GM06990 (cell line): ENCODE results near the gene EGFR.

Source experiments
- DNase-seq: peaks from one replicate; pipeline ENCODE4 v3.0.0-alpha.2; 2011; ENCODE audit not compliant: insufficient read length; ENCODE audit errors: extremely low read depth
- H3K27me3 ChIP-seq: replicated peaks from 2 replicates; pipeline ENCODE4 v1.6.0; 2011; ENCODE audit warnings: low read length; ENCODE audit not compliant: control insufficient read depth, insufficient read depth
- H3K36me3 ChIP-seq: 2 replicates; pipeline ENCODE4 v1.5.1; 2011; ENCODE audit warnings: low read length; ENCODE audit not compliant: control insufficient read depth, insufficient read depth
- H3K4me3 ChIP-seq: replicated peaks from 2 replicates; pipeline ENCODE4 v1.5.1; 2011; ENCODE audit warnings: low read depth, mild to moderate bottlenecking, control low read depth, low read length
- TF ChIP-seq, protein P1 (sequence below): IDR thresholded peaks from 2 replicates; pipeline ENCODE4 v1.5.1; 2011; ENCODE audit warnings: low read length, control low read depth, mild to moderate bottlenecking, inconsistent platforms; ENCODE audit not compliant: insufficient read depth, poor library complexity, severe bottlenecking

EGFR gene

DNA sequence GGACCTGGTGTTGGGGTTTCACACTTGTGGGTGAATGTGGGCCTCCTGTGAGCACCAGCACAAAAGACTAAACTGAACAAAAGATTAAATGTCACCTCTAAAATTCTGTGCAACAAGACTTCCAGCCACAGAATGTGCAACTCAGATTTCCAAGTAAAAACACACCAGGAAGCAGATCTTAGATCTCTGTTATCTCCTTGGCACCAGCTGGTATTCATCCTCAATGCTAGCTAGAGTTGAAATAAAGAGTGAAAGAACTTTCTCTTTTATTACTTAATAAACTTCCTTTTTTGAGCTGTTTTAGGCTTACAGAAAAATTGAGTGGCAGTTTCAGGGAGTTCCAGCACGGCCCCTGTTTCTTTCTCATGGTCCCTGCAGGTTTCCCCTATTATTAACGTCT lies 40.2 kb downstream of the EGFR start:
- TF ChIP-seq, protein P1, sequence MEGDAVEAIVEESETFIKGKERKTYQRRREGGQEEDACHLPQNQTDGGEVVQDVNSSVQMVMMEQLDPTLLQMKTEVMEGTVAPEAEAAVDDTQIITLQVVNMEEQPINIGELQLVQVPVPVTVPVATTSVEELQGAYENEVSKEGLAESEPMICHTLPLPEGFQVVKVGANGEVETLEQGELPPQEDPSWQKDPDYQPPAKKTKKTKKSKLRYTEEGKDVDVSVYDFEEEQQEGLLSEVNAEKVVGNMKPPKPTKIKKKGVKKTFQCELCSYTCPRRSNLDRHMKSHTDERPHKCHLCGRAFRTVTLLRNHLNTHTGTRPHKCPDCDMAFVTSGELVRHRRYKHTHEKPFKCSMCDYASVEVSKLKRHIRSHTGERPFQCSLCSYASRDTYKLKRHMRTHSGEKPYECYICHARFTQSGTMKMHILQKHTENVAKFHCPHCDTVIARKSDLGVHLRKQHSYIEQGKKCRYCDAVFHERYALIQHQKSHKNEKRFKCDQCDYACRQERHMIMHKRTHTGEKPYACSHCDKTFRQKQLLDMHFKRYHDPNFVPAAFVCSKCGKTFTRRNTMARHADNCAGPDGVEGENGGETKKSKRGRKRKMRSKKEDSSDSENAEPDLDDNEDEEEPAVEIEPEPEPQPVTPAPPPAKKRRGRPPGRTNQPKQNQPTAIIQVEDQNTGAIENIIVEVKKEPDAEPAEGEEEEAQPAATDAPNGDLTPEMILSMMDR, result no peak

DNA sequence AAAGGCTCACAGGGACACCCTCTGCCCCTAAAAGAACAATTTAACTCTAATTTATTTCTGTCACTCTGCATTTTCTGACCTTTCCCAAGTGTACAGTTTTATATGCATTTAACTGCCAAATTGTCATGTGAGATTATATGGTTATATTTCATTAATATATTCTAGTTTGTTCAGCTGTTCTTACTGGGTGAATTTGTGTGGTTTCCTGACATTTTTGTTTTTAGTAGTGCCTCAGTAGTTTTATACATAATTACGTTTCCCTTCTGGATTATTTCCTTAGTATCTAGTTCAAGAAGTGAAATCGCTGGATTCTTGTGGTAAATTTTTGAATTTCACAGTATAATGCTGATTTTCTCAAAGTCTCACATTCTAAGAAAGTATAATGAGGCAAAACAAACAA lies 41.3 kb downstream of the EGFR start:
- H3K4me3 ChIP-seq, result no peak overlapping the region
- no peaks in the 10 kb centered on the region for H3K27me3 ChIP-seq
- H3K36me3 ChIP-seq, result no peaks in the 10 kb centered on the region
- TF ChIP-seq, protein P1, result no peak
- no peak for DNase-seq

More for the DNA sequence above, 40.2 kb downstream of the EGFR start:
- no peaks in the 10 kb centered on the region for H3K27me3 ChIP-seq
- H3K36me3 ChIP-seq, result no peaks in the 10 kb centered on the region
- no peak for DNase-seq
- no peak overlapping the region for H3K4me3 ChIP-seq

DNA sequence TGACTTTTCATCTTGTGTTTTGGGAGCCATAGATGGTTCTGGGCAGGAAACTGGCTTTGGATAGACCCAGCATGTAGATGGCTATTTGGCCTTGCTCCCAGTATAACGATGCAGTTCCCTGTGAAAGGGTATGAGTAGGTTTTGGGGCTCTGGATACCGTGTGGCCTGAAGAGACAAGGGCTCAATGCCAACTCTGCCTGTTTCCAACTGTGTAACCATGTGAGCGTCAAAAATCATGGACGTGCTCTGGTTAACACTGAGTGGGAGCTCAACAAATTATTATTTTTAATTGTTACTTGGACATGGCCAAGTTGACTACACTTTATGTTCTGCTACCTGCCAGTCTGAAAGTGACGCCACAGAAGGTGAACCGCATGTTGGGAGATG lies 41.8 kb downstream of the EGFR start:
- Histone ChIP-seq H3K27me3 (no peaks in the 10 kb centered on the region), H3K4me3 (no peak overlapping the region), H3K36me3 (no peaks in the 10 kb centered on the region)
- DNase-seq, result no peak
- TF ChIP-seq, protein P1, result no peak

DNA sequence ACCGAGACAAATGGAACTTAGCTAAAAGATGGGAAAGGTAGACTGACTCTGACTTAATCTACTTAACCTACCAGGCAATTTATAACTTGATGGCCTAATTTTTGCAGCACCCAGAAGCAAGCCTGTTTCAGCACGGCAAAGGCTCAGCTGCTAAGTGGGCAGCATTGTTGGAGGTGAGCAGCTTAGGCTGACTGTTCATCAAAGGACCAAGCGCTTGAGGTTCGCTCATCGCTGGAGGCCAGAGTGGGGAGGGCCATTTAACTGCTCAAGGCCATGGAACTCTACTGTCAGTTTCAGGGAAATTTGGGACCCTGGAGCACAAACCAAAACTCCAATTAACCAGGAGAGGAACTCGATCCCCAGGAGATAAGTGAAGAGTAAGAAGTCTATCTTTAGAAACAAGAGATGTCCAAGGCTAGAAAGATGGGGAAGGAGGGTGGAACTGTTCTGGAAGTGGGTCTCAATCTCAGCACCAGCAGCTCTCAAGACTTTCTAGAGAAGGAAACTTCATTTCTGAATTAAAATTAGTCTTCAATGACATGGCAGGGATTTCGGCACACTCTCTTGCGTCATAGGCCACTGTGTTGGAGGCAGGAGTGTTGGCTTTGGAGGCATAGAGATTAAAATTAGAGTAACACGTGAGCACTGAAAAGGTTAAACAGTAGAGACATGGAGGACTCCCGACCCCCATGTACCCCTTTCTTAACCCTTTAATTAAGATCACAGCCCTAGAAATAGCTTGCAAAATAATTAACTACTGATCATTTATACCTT lies 43.1 kb downstream of the EGFR start:
- Histone ChIP-seq H3K4me3 (no peak overlapping the region), H3K36me3 (no peaks in the 10 kb centered on the region), H3K27me3 (no peaks in the 10 kb centered on the region)
- TF ChIP-seq, protein P1, result no peak
- DNase-seq, result no peak

DNA sequence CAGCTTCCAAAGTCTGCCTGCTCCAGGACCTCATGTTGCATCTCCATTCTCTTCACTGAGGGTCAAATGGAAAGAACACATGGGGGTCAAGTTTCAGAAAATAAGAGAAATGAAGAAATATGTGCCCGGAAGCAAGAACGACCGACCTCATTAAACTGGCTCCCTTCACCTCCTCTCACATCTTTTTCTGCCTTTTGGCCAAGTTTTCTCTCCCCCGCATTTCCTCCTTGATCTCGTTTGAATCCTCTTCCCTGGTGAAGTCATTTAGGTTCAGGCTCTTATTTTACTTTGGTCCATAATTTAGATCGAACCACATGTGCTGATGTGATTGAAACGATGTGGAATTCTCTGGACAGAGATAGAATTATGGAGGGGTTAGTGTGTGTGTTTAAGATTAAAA lies 44.2 kb downstream of the EGFR start:
- no peaks in the 10 kb centered on the region for H3K27me3 ChIP-seq
- TF ChIP-seq, protein P1, result no peak
- no peaks in the 10 kb centered on the region for H3K36me3 ChIP-seq
- no peak for DNase-seq
- no peak overlapping the region for H3K4me3 ChIP-seq
